ENCODE measurements around the gene EN1.

- TF ChIP-seq CTCF (conservative IDR thresholded peaks at IDR 0.05): no peak
- TF ChIP-seq EZH2 (IDR thresholded peaks at IDR 0.05; ENCODE audit: low read depth): no peak
Observed at GRCh38 chr2:118846953-118847761, at the start of gene EN1.

Measured in PC-9 (cell line).